NT2/D1 (cell line): Measurements from ENCODE around the gene SOX11.

Experiments
- DNase-seq: peaks from one replicate; pipeline ENCODE4 v3.0.0-alpha.2; 2011; ENCODE audit warnings: low read depth, low spot score
- H3K27me3 ChIP-seq: 2 replicates; pipeline ENCODE4 v1.6.0; 2011; ENCODE audit warnings: mild to moderate bottlenecking; ENCODE audit not compliant: insufficient read length, insufficient read depth
- H3K36me3 ChIP-seq: 2 replicates; pipeline ENCODE4 v1.6.1; 2011; ENCODE audit warnings: mild to moderate bottlenecking, low read length, mixed read lengths; ENCODE audit not compliant: insufficient read depth, insufficient read length
- H3K4me1 ChIP-seq: 2 replicates; pipeline ENCODE4 v1.5.1; 2011; ENCODE audit not compliant: insufficient read depth, insufficient read length
- H3K4me3 ChIP-seq: 2 replicates; pipeline ENCODE4 v1.5.1; 2011; ENCODE audit warnings: low read depth; ENCODE audit not compliant: insufficient read length
- H3K9ac ChIP-seq: 2 replicates; pipeline ENCODE4 v1.6.0; 2011; ENCODE audit warnings: low read depth; ENCODE audit not compliant: insufficient read length
- H3K9me3 ChIP-seq: 2 replicates; pipeline ENCODE4 v1.5.1; 2011; ENCODE audit warnings: mild to moderate bottlenecking, low read length; ENCODE audit not compliant: insufficient read depth
- SUZ12 ChIP-seq: IDR thresholded peaks from 2 replicates; pipeline ENCODE4 v1.6.1; 2011; ENCODE audit not compliant: insufficient read length, insufficient read depth; ENCODE audit errors: extremely low read depth
- YY1 ChIP-seq: IDR thresholded peaks from 2 replicates; pipeline ENCODE4 v1.6.1; 2011; ENCODE audit not compliant: insufficient read length, insufficient read depth
- ZNF274 ChIP-seq: IDR thresholded peaks from 2 replicates; pipeline ENCODE4 v1.6.1; 2011; ENCODE audit warnings: mild to moderate bottlenecking, low read depth, low read length

SOX11 gene

DNA sequence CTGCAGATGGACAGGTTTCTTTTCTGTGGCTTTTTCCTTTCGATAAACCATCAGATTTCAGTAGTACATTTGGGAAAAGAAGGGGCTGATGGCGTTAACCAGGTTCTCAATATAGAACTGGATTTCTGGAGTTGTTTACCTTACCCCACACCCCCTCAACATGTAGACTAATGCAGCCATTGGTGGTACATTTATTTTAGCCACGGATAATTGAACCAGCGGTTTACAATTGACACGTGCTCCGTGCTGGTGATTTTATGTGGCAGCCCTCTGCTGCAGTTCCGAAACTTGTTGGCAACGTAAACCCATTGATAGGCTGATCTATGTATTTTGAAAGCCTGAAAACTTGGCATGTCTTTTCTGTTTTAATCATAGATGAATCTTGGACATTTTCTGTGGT, 5.4 kb downstream of the SOX11 start:
- TF ChIP-seq ZNF274, result no peak
- TF ChIP-seq YY1, result no peak
- no peak for TF ChIP-seq SUZ12
- H3K9me3 ChIP-seq, result no peaks in the 10 kb centered on the region
- no peaks in the 10 kb centered on the region for H3K4me1 ChIP-seq
- H3K36me3 ChIP-seq, result peaks cover 5% of the 10 kb centered on the region
- DNase-seq, result no peak
- H3K4me3 ChIP-seq, result no peak overlapping the region
- peak overlapping the region; percentile 51 for H3K9ac ChIP-seq
- no peaks in the 10 kb centered on the region for H3K27me3 ChIP-seq

DNA sequence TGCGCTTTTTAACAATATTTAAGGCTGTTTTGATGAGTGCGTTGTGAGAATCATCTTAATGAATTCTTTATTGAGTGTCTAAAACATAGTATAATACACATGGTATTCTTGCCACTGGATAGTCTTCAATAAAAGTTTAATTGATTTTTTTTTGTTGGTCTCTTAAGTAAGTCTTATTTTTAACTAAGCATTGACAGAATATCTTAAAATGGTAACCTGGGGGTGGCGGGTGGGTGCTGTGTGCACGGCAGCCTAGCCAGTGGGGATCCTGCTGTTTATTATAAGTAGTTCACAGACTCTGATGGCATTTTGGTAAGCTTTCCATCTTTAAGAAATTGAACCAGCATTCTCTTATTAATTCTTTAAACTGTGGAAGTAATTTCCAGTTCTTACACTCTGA, 6.0 kb downstream of the SOX11 start:
- Histone ChIP-seq H3K9ac (no peak overlapping the region), H3K36me3 (peaks cover 8% of the 10 kb centered on the region), H3K4me1 (no peaks in the 10 kb centered on the region), H3K9me3 (no peaks in the 10 kb centered on the region), H3K27me3 (no peaks in the 10 kb centered on the region), H3K4me3 (no peak overlapping the region)
- DNase-seq, result no peak
- TF ChIP-seq SUZ12, result no peak
- TF ChIP-seq YY1, result no peak
- no peak for TF ChIP-seq ZNF274

DNA sequence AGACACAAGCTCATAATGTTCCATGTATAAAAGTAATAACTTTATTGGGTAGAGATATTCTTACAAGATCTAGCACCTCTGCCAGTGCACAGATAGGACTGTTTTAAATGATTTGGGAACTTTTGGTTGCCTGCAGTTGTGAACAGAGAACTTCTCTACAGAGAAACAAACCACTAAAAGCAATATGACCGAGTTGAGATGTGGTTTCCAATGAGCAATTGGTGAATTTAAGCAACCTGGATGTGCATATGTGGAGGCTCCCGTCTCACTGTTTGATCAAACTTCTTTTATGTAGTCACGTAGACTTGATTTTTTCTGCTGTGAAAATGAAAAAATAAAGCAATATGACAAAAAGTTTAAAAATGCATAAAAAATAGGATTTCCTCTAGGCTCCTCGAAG, 7.8 kb downstream of the SOX11 start:
- no peak for TF ChIP-seq SUZ12
- TF ChIP-seq ZNF274, result no peak
- no peak for TF ChIP-seq YY1
- peaks cover 5% of the 10 kb centered on the region for H3K36me3 ChIP-seq
- H3K9ac ChIP-seq, result no peak overlapping the region
- H3K4me1 ChIP-seq, result no peaks in the 10 kb centered on the region
- DNase-seq, result no peak
- no peaks in the 10 kb centered on the region for H3K9me3 ChIP-seq
- no peak overlapping the region for H3K4me3 ChIP-seq
- no peaks in the 10 kb centered on the region for H3K27me3 ChIP-seq

DNA sequence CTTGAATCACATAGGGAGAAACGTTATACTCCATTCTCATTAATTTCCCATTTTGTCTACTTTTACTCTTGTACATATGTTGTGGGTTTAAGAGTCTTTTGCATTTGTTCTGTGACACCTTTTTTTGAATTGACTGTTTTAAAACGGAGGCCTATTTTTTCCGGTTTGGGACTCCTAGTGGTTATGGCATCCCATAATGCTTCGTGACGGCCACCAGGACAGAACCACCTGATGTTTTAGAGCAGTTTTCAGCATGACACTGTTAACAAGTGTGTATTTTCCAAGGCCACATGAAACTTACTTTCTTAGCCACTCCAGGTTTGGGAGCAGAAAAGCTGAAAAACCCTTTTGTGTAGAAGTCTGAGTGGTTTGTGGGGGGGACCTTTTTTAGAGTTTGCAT, 8.4 kb downstream of the SOX11 start:
- Histone ChIP-seq H3K9ac (no peak overlapping the region), H3K4me1 (no peaks in the 10 kb centered on the region), H3K9me3 (no peaks in the 10 kb centered on the region), H3K27me3 (no peaks in the 10 kb centered on the region), H3K4me3 (no peak overlapping the region), H3K36me3 (peaks cover 3% of the 10 kb centered on the region)
- DNase-seq, result no peak
- TF ChIP-seq YY1 (no peak), SUZ12 (no peak), ZNF274 (no peak)

DNA sequence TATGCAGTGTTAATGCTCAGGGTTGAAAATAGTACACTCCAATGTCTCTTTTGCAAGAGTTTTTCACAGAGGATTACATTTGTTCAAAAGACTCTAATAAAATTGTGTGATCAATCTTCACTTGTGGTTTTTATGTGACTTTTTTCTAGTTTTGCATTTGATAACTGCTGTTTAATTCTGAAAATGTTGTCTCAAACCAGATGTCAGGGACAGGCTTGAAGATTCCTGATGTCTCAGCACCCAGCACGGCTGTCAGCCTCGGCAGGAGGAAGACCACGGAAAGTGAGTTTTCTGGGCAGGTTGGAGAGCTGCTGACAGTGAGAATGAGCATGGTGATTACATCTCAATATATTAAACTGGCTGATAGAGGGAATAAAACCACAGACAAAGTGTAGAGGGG, 9.1 kb downstream of the SOX11 start:
- Histone ChIP-seq H3K9me3 (no peaks in the 10 kb centered on the region), H3K4me3 (no peak overlapping the region), H3K9ac (no peak overlapping the region), H3K27me3 (no peaks in the 10 kb centered on the region), H3K4me1 (no peaks in the 10 kb centered on the region), H3K36me3 (peaks cover 3% of the 10 kb centered on the region)
- TF ChIP-seq SUZ12 (no peak), YY1 (no peak), ZNF274 (no peak)
- no peak for DNase-seq

DNA sequence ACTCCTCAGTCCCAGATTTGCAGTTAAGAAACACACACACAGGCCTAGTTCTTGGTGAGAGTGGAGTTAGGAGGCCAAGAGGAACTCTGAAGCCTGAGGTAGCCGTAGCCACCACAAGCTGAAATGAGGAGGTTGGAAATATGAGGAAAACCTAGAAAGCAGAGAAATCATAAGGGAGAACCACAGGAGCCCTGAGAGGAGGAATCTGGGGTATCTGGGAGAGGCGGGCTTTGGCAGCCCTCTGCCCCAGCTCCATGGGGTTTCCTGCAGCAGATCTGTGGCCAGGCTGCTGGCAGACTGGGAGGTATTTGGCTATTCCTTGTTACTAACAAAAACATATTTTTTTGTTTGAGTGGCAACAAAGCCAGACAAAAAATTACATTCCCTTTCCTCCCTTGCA, 11.0 kb downstream of the SOX11 start:
- DNase-seq, result no peak
- TF ChIP-seq ZNF274 (no peak), YY1 (no peak), SUZ12 (no peak)
- Histone ChIP-seq H3K9ac (no peak overlapping the region), H3K36me3 (peaks cover 3% of the 10 kb centered on the region), H3K4me1 (no peaks in the 10 kb centered on the region), H3K27me3 (no peaks in the 10 kb centered on the region), H3K4me3 (no peak overlapping the region), H3K9me3 (no peaks in the 10 kb centered on the region)

DNA sequence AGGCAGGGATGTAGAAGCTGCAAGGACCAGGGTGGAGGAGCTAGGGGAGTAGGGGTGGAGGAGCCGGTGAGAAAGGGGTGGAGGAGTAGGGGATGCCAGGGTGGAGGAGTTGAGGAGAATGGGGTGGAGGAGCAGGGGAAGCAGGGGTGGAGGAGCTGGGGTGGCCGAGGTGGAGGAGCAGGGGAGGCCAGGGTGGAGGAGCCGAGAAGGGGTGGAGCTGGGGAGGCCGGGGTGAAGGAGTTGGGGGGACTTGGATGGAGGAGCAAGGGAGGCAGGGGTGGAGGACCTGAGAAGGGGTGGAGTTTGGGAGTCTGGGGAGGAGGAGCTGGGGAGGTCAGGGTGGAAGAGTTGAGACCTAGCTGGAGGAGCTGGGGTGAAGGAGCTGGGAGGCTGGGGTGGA, 13.3 kb downstream of the SOX11 start:
- H3K36me3 ChIP-seq, result peaks cover 3% of the 10 kb centered on the region
- TF ChIP-seq YY1, result no peak
- no peak for TF ChIP-seq SUZ12
- TF ChIP-seq ZNF274, result no peak
- no peak overlapping the region for H3K4me3 ChIP-seq
- no peak for DNase-seq
- H3K27me3 ChIP-seq, result no peaks in the 10 kb centered on the region
- no peaks in the 10 kb centered on the region for H3K4me1 ChIP-seq
- no peaks in the 10 kb centered on the region for H3K9me3 ChIP-seq
- H3K9ac ChIP-seq, result no peak overlapping the region

DNA sequence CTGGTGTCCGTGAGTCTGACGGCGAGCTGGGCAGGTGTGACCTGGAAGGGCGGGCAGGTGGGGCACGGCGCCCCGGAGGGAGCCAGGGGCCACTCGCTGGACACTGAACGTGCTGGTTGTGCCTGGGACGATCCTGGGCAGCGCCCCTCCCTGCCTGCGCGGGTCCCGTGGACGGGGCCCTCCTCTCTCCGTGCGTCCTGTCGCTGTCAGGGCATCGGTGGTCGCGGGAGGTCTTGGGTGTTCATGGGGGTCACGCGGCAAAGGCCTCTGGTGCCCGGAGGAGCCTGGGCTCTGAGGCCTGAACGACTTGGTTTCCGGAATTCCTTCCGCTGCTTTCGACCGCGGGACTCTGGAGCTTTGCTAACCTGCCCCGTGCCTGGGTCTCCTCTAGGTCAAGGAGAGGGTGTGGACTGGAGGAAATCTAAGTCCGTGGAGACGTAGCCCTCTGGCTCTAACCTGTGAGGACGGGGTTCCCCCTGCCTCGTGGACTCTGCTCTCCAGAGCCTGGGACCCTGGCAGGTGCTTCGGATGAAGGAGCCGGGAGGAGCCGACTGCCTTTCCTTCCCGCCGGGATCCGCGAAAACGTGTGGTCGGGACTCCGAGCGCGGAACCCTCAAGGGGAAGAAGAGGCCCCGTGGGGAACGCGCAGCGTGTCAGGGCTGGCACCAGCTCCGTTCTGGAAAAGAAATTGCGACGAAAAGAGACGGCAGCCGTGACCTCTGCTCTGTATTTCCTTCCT, 14.7 kb downstream of the SOX11 start:
- no peak overlapping the region for H3K4me3 ChIP-seq
- H3K4me1 ChIP-seq, result no peaks in the 10 kb centered on the region
- H3K27me3 ChIP-seq, result no peaks in the 10 kb centered on the region
- no peak for TF ChIP-seq ZNF274
- DNase-seq, result no peak
- no peaks in the 10 kb centered on the region for H3K9me3 ChIP-seq
- H3K36me3 ChIP-seq, result peaks cover 3% of the 10 kb centered on the region
- H3K9ac ChIP-seq, result no peak overlapping the region
